ENCODE data around the gene BLVRB.
"Not testable (repeated sequence)": the region's sequence is repeated elsewhere in the genome, so short reads cannot be mapped to it uniquely, and the experiment has no call there.

The BLVRB gene

GRCh38 chr19:40475878-40476644 is 10.5 kb upstream of the BLVRB start:
- DNase-seq: not testable (repeated sequence)

GRCh38 chr19:40474737-40475136 is 9.2 kb upstream of the BLVRB start:
- no peak for DNase-seq

GRCh38 chr19:40472516-40472915 is 7.0 kb upstream of the BLVRB start:
- no peak for DNase-seq

- DNase-seq: no peak
These were observed 5.6 kb upstream of the BLVRB start for GRCh38 chr19:40471111-40471510.

GRCh38 chr19:40469011-40469410 is 3.5 kb upstream of the BLVRB start:
- DNase-seq: no peak

- DNase-seq: no peak
These were observed 1.6 kb upstream of the BLVRB start, which contains the start of gene SPTBN4 for GRCh38 chr19:40466985-40467734. Gene SPTBN4, plus strand, starts transcription at chr19:40467001. Its CDS starts 5,621 bp downstream, at chr19:40472622.

GRCh38 chr19:40466219-40466984 is 857 bp upstream of the BLVRB start:
- DNase-seq: peak; percentile 84 to 85

GRCh38 chr19:40465025-40465556 is 454 bp downstream of the BLVRB start:
- peak; percentile 14 to 52 for DNase-seq

- DNase-seq: peak; percentile 64 to 77
These were observed 1.2 kb downstream of the BLVRB start for GRCh38 chr19:40464059-40465024.

- DNase-seq: not testable (repeated sequence)
These were observed 1.9 kb downstream of the BLVRB start for GRCh38 chr19:40463587-40464037.

GRCh38 chr19:40461669-40462221 is 3.8 kb downstream of the BLVRB start:
- peak in 1 of 2 donors; percentile 18 for DNase-seq

GRCh38 chr19:40460185-40460584 is 5.4 kb downstream of the BLVRB start:
- no peak for DNase-seq

GRCh38 chr19:40458597-40458974 is 7.0 kb downstream of the BLVRB start:
- DNase-seq: no peak

GRCh38 chr19:40457953-40458596 is 7.5 kb downstream of the BLVRB start:
- DNase-seq: no peak

- no peak for DNase-seq
These were observed 8.5 kb downstream of the BLVRB start for GRCh38 chr19:40457048-40457447.

GRCh38 chr19:40453943-40454342 is 11.6 kb downstream of the BLVRB start:
- DNase-seq: not testable (repeated sequence)

GRCh38 chr19:40453151-40453735 is 12.3 kb downstream of the BLVRB start:
- DNase-seq: no peak

GRCh38 chr19:40452016-40452415 is 13.5 kb downstream of the BLVRB start:
- DNase-seq: no peak

GRCh38 chr19:40450664-40451063 is 14.9 kb downstream of the BLVRB start:
- no peak for DNase-seq

- DNase-seq: no peak
These were observed 16.0 kb downstream of the BLVRB start for GRCh38 chr19:40449506-40449905.
